HEK293 (cell line): ENCODE measurements around the gene DCST1.

Source experiments
- CTCF ChIA-PET: fragments of 350-600 bp; formaldehyde crosslinking; extraction: SDS; loops from one replicate; lab custom pipeline; 2021; ENCODE audit warnings: antibody characterized with exemption; lab: Yijun Ruan, JAX
- POLR2A ChIA-PET: fragments of 300-600 bp; formaldehyde crosslinking; extraction: SDS; loops from one replicate; lab custom pipeline; 2020; ENCODE audit warnings: antibody characterized with exemption, inconsistent platforms; lab: Yijun Ruan, JAX
- H3K27ac ChIP-seq: fragments of 200-500 bp; sonication (Bioruptor generic); 2 replicates; pipeline ENCODE4 v1.5.1; 2014; ENCODE audit warnings: low read depth, low read length, control low read depth, inconsistent platforms; ENCODE audit errors: extremely low read depth
- H3K36me3 ChIP-seq, 2 experiments: fragments of 200-500 bp in 1 of 2; sonication (Bioruptor generic) in 1 of 2; 1 replicate in 1 of 2; 2 replicates in 1 of 2; pipeline ENCODE4 v1.5.1; 2014 to 2017; ENCODE audit warnings: inconsistent platforms in 2 of 2, low read length in 2 of 2; ENCODE audit not compliant: control insufficient read depth in 2 of 2, insufficient read depth in 1 of 2
- H3K4me1 ChIP-seq: fragments of 200-500 bp; sonication (Bioruptor generic); 2 replicates; pipeline ENCODE4 v1.5.1; 2014; ENCODE audit warnings: mild to moderate bottlenecking, low read length, inconsistent platforms; ENCODE audit not compliant: control insufficient read depth, insufficient read depth
- H3K4me3 ChIP-seq: 2 replicates; pipeline ENCODE4 v1.5.1; 2011; ENCODE audit warnings: low read depth, mild to moderate bottlenecking, control low read depth, low read length, moderate library complexity
- H3K9me3 ChIP-seq: fragments of 200-500 bp; sonication (Bioruptor generic); 2 replicates; pipeline ENCODE4 v1.5.1; 2014; ENCODE audit warnings: low read depth, low read length, inconsistent platforms; ENCODE audit not compliant: control insufficient read depth, insufficient read depth
- EGR2 ChIP-seq: fragments of 450-650 bp; formaldehyde crosslinking; IDR thresholded peaks from 2 replicates; pipeline ENCODE4 v1.5.1; 2016; ENCODE audit warnings: low read depth, missing biosample characterization, missing genetic modification characterization
- GLIS1 ChIP-seq: fragments of 450-650 bp; formaldehyde crosslinking; IDR thresholded peaks from 2 replicates; pipeline ENCODE4 v1.5.1; 2016; ENCODE audit warnings: missing biosample characterization, missing genetic modification characterization
- GLIS2 ChIP-seq: fragments of 450-650 bp; formaldehyde crosslinking; IDR thresholded peaks from 2 replicates; pipeline ENCODE4 v1.5.1; 2016; ENCODE audit warnings: missing biosample characterization, missing genetic modification characterization
- HIC1 ChIP-seq: fragments of 450-650 bp; formaldehyde crosslinking; IDR thresholded peaks from 2 replicates; pipeline ENCODE4 v1.5.1; 2016; ENCODE audit warnings: missing biosample characterization, missing genetic modification characterization
- IKZF3 ChIP-seq: fragments of 450-650 bp; IDR thresholded peaks from 2 replicates; pipeline ENCODE4 v1.5.0; 2018; ENCODE audit warnings: missing biosample characterization, mild to moderate bottlenecking, missing genetic modification characterization, moderate library complexity
- KLF9 ChIP-seq: fragments of 450-650 bp; formaldehyde crosslinking; IDR thresholded peaks from 2 replicates; pipeline ENCODE4 v1.5.1; 2016; ENCODE audit warnings: missing biosample characterization, missing genetic modification characterization, low read depth
- OSR2 ChIP-seq: fragments of 450-650 bp; formaldehyde crosslinking; IDR thresholded peaks from 2 replicates; pipeline ENCODE4 v1.5.1; 2016; ENCODE audit warnings: missing biosample characterization, missing genetic modification characterization
- PRDM6 ChIP-seq: fragments of 450-650 bp; formaldehyde crosslinking; IDR thresholded peaks from 2 replicates; pipeline ENCODE4 v1.5.1; 2017; ENCODE audit warnings: missing biosample characterization, missing genetic modification characterization
- SCRT2 ChIP-seq: fragments of 450-650 bp; formaldehyde crosslinking; IDR thresholded peaks from 2 replicates; pipeline ENCODE4 v1.5.1; 2016; ENCODE audit warnings: missing biosample characterization, missing genetic modification characterization
- SP2 ChIP-seq: fragments of 450-650 bp; formaldehyde crosslinking; IDR thresholded peaks from 2 replicates; pipeline ENCODE4 v1.5.1; 2016; ENCODE audit warnings: missing biosample characterization, missing genetic modification characterization
- ZFHX2 ChIP-seq: fragments of 450-650 bp; formaldehyde crosslinking; conservative IDR thresholded peaks from 2 replicates; pipeline ENCODE4 v1.5.1; 2016; ENCODE audit warnings: missing biosample characterization, missing genetic modification characterization
- ZIC2 ChIP-seq: fragments of 450-650 bp; formaldehyde crosslinking; IDR thresholded peaks from 2 replicates; pipeline ENCODE4 v1.5.1; 2016; ENCODE audit warnings: missing biosample characterization, missing genetic modification characterization
- ZNF10 ChIP-seq: fragments of 450-650 bp; formaldehyde crosslinking; IDR thresholded peaks from 2 replicates; pipeline ENCODE4 v1.5.1; 2017; ENCODE audit warnings: missing biosample characterization, missing genetic modification characterization
- ZNF341 ChIP-seq: fragments of 450-650 bp; formaldehyde crosslinking; IDR thresholded peaks from 2 replicates; pipeline ENCODE4; 2016; ENCODE audit warnings: low read depth, missing biosample characterization, missing genetic modification characterization
- ZNF366 ChIP-seq: fragments of 450-650 bp; formaldehyde crosslinking; conservative IDR thresholded peaks from 2 replicates; pipeline ENCODE4 v1.5.1; 2016; ENCODE audit warnings: missing biosample characterization, missing genetic modification characterization
- ZNF391 ChIP-seq: fragments of 450-650 bp; formaldehyde crosslinking; IDR thresholded peaks from 2 replicates; pipeline ENCODE4 v1.5.1; 2016; ENCODE audit warnings: low read depth, missing biosample characterization, missing genetic modification characterization, borderline replicate concordance
- ZNF394 ChIP-seq: fragments of 450-650 bp; formaldehyde crosslinking; IDR thresholded peaks from 2 replicates; pipeline ENCODE4 v1.5.1; 2016; ENCODE audit warnings: missing biosample characterization, missing genetic modification characterization, mild to moderate bottlenecking, moderate library complexity, borderline replicate concordance
- ZNF398 ChIP-seq: fragments of 450-650 bp; formaldehyde crosslinking; IDR thresholded peaks from 2 replicates; pipeline ENCODE4 v1.5.1; 2017; ENCODE audit warnings: missing biosample characterization, missing genetic modification characterization
- ZNF423 ChIP-seq: fragments of 450-650 bp; formaldehyde crosslinking; IDR thresholded peaks from 2 replicates; pipeline ENCODE4 v1.5.1; 2016; ENCODE audit warnings: missing biosample characterization, missing genetic modification characterization
- ZNF621 ChIP-seq: fragments of 450-650 bp; formaldehyde crosslinking; IDR thresholded peaks from 2 replicates; pipeline ENCODE4 v1.5.1; 2017; ENCODE audit warnings: missing biosample characterization, missing genetic modification characterization
- ZNF670 ChIP-seq: fragments of 450-650 bp; formaldehyde crosslinking; IDR thresholded peaks from 2 replicates; pipeline ENCODE4 v1.5.1; 2016; ENCODE audit warnings: missing biosample characterization, missing genetic modification characterization, low read depth
- ZNF776 ChIP-seq: fragments of 450-650 bp; formaldehyde crosslinking; IDR thresholded peaks from 2 replicates; pipeline ENCODE4 v1.5.0; 2017; ENCODE audit warnings: missing biosample characterization, missing genetic modification characterization, borderline replicate concordance
- TF ChIP-seq, protein P1 (sequence below): fragments of 450-650 bp; formaldehyde crosslinking; IDR thresholded peaks from 2 replicates; pipeline ENCODE4 v1.5.1; 2016; ENCODE audit warnings: missing biosample characterization, missing genetic modification characterization

Gene DCST1

GRCh38 chr1:155011437-155012025 lies 22.1 kb upstream of the DCST1 start:
- Histone ChIP-seq H3K9me3 (no peaks in the 10 kb centered on the region), H3K27ac (no peak overlapping the region), H3K4me3 (no peak overlapping the region)
- CTCF ChIA-PET = interaction anchor here (1.0 to 1.4 kb wide), 2 partner anchors 9 to 18 kb away, joined by 3 to 4 read pairs; partner anchors contain the start of genes LENEP and ZBTB7B
- no peak for TF ChIP-seq ZNF391 (tag by site-specific recombination)
- TF ChIP-seq HIC1 = peak; percentile 93
- TF ChIP-seq PRDM6 (tag by site-specific recombination) = no peak
- TF ChIP-seq, all 188 proteins: peak for 1
- POLR2A ChIA-PET = interaction anchor here (1.0 to 1.6 kb wide), 6 partner anchors 8 to 156 kb away, joined by 3 to 8 read pairs (median 4); partner anchors contain the start of gene PYGO2
- Histone ChIP-seq H3K4me1 (peaks cover 10% of the 10 kb centered on the region), H3K36me3 (peaks cover 0 to 34% of the 10 kb centered on the region in 2 experiments; a peak in 1 of 3 replicates)

- Histone ChIP-seq H3K4me3 (no peak overlapping the region), H3K9me3 (no peaks in the 10 kb centered on the region), H3K4me1 (peaks cover 13% of the 10 kb centered on the region), H3K36me3 (peaks cover 0 to 37% of the 10 kb centered on the region in 2 experiments; a peak in 1 of 3 replicates), H3K27ac (0 out of 2 replicates have a peak overlapping the region, but pooled peaks have one; percentile 24)
- CTCF ChIA-PET = interaction anchor here (0.6 to 1.4 kb wide), 4 partner anchors 10 to 79 kb away, joined by 3 to 4 read pairs (median 4); partner anchors contain the start of genes LENEP, PYGO2 and ZBTB7B
- POLR2A ChIA-PET = interaction anchor here (1.0 to 1.6 kb wide), 6 partner anchors 8 to 155 kb away, joined by 3 to 8 read pairs (median 4); partner anchors contain the start of gene PYGO2
- TF ChIP-seq IKZF3 (tag by site-specific recombination) (peak; percentile 56; the same call in 1 of the 2 replicates), ZIC2 (peak; percentile 64), ZNF341 (tag by site-specific recombination) (peak; percentile 57), ZNF398 (tag by site-specific recombination) (peak; percentile 86), SCRT2 (peak; percentile 73), OSR2 (tag by site-specific recombination) (peak; percentile 100), ZNF394 (tag by site-specific recombination) (no peak), ZNF366 (peak; percentile 77), ZNF391 (tag by site-specific recombination) (no peak), KLF9 (no peak), ZNF621 (peak; percentile 61; the same call in 1 of the 2 replicates), ZNF10 (tag by site-specific recombination) (peak; percentile 67; the same call in 1 of the 2 replicates), ZNF670 (tag by site-specific recombination) (no peak), ZNF776 (no peak), GLIS1 (tag by site-specific recombination) (peak; percentile 50), GLIS2 (tag by site-specific recombination) (peak; percentile 30), ZNF423 (tag by site-specific recombination) (peak; percentile 11; the same call in 1 of the 2 replicates), SP2 (tag by site-specific recombination) (peak; percentile 92), EGR2 (tag by site-specific recombination) (peak; percentile 87), ZFHX2 (tag by site-specific recombination) (peak; percentile 88)
- TF ChIP-seq, protein P1, sequence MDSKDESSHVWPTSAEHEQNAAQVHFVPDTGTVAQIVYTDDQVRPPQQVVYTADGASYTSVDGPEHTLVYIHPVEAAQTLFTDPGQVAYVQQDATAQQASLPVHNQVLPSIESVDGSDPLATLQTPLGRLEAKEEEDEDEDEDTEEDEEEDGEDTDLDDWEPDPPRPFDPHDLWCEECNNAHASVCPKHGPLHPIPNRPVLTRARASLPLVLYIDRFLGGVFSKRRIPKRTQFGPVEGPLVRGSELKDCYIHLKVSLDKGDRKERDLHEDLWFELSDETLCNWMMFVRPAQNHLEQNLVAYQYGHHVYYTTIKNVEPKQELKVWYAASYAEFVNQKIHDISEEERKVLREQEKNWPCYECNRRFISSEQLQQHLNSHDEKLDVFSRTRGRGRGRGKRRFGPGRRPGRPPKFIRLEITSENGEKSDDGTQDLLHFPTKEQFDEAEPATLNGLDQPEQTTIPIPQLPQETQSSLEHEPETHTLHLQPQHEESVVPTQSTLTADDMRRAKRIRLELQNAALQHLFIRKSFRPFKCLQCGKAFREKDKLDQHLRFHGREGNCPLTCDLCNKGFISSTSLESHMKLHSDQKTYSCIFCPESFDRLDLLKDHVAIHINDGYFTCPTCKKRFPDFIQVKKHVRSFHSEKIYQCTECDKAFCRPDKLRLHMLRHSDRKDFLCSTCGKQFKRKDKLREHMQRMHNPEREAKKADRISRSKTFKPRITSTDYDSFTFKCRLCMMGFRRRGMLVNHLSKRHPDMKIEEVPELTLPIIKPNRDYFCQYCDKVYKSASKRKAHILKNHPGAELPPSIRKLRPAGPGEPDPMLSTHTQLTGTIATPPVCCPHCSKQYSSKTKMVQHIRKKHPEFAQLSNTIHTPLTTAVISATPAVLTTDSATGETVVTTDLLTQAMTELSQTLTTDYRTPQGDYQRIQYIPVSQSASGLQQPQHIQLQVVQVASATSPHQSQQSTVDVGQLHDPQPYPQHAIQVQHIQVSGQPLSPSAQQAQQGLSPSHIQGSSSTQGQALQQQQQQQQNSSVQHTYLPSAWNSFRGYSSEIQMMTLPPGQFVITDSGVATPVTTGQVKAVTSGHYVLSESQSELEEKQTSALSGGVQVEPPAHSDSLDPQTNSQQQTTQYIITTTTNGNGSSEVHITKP (tag by site-specific recombination) = peak; percentile 64
These were observed 21.5 kb upstream of the DCST1 start for GRCh38 chr1:155012026-155012546.
